HepG2 (cell line): ENCODE measurements around the gene SPOP. TPM values are rescaled to one million over a fixed set of nuclear protein-coding genes. Genes with fewer than 3 reads are reported as not detected.
A peak's percentile ranks its signal among the peaks of the same experiment; 100 is the strongest.

Experiments used
- ATAC-seq: fragments of 200-7000 bp; cut with Tn5 transposase; 3 replicates; pipeline ENCODE4 v1.9.1; 2020; ENCODE audit warnings: mild to moderate bottlenecking, moderate library complexity
- BruUV-seq: library from RNA; stranded (reverse); fragments of 400-500 nt; replicated peaks from 2 replicates; lab custom pipeline; 2021; lab: Mats Ljungman, UMichigan
- CTCF ChIA-PET: fragments of 300-600 bp; formaldehyde crosslinking; extraction: SDS; loops from one replicate; lab custom pipeline; 2021; ENCODE audit warnings: low total read pairs, inconsistent platforms, low intra/inter-chr PET ratio; lab: Yijun Ruan, JAX
- POLR2A ChIA-PET: fragments of 350-600 bp; sonication (Branson Sonifier 250); formaldehyde crosslinking; loops from one replicate; lab custom pipeline; 2020; ENCODE audit warnings: antibody characterized with exemption, inconsistent platforms; lab: Yijun Ruan, JAX
- DNase-seq: peaks from one replicate; pipeline ENCODE4 v3.0.0-alpha.2; 2015; ENCODE audit warnings: low spot score
- FAIRE-seq: peaks from 3 replicates; lab custom pipeline; 2011; peaks lifted over from hg19 to GRCh38; lab: Jason Lieb, UNC
- H2AFZ ChIP-seq: one replicate; pipeline ENCODE4 v1.6.1; 2011; ENCODE audit warnings: low read length, inconsistent platforms
- H3K27ac ChIP-seq: fragments of 300-600 bp; 3 replicates; pipeline ENCODE4 v1.8.0; 2011; ENCODE audit warnings: mixed run types, mild to moderate bottlenecking, mixed read lengths, low read length, inconsistent platforms; ENCODE audit not compliant: insufficient read depth; ENCODE audit errors: extremely low read length
- H3K27me3 ChIP-seq, 2 experiments: fragments of 200-600 bp in 1 of 2; 2 replicates in 1 of 2; 3 replicates in 1 of 2; pipeline versions ENCODE4 v1.6.0 to v1.8.0; 2011; ENCODE audit warnings: low read length in 2 of 2, mild to moderate bottlenecking in 2 of 2, moderate library complexity in 2 of 2, inconsistent platforms in 1 of 2; ENCODE audit not compliant: insufficient read depth in 2 of 2, control insufficient read depth in 1 of 2
- H3K36me3 ChIP-seq, 2 experiments: fragments of 200-600 bp in 1 of 2; replicated peaks in 1 of 2; 2 replicates in 1 of 2; 3 replicates in 1 of 2; pipeline versions ENCODE4 v1.5.1 to v1.8.0; 2011; ENCODE audit warnings: low read length in 2 of 2, inconsistent platforms in 1 of 2; ENCODE audit not compliant: insufficient read depth in 2 of 2, control insufficient read depth in 1 of 2
- H3K4me1 ChIP-seq: 2 replicates; pipeline ENCODE4 v1.5.1; 2012; ENCODE audit warnings: low read length, inconsistent platforms; ENCODE audit not compliant: insufficient read depth
- H3K4me2 ChIP-seq: 2 replicates; pipeline ENCODE4 v1.6.0; 2011; ENCODE audit warnings: low read depth, low read length, inconsistent platforms
- H3K4me3 ChIP-seq, 3 experiments: fragments of 200-600 bp in 1 of 3; sonication (generic), shearing (Covaris generic) in 1 of 3; replicated peaks in 1 of 3; 2 replicates each; pipeline ENCODE4 v1.5.1; 2011 to 2016; ENCODE audit warnings: low read length in 3 of 3, inconsistent platforms in 2 of 3, low read depth in 2 of 3, mild to moderate bottlenecking in 2 of 3, control low read depth in 1 of 3, mixed read lengths in 1 of 3; ENCODE audit not compliant: insufficient read depth in 1 of 3
- H3K79me2 ChIP-seq: one replicate; pipeline ENCODE4 v1.6.1; 2011; ENCODE audit warnings: low read length, inconsistent platforms; ENCODE audit not compliant: insufficient read depth
- H3K9ac ChIP-seq: 2 replicates; pipeline ENCODE4 v1.6.0; 2011; ENCODE audit warnings: mild to moderate bottlenecking, low read depth, low read length, inconsistent platforms; ENCODE audit not compliant: insufficient read depth
- H3K9me3 ChIP-seq: 2 replicates; pipeline ENCODE4 v1.5.1; 2012; ENCODE audit warnings: mild to moderate bottlenecking, low read length
- H4K20me1 ChIP-seq: 2 replicates; pipeline ENCODE4 v1.6.0; 2011; ENCODE audit warnings: inconsistent platforms, mild to moderate bottlenecking, low read length, moderate library complexity; ENCODE audit not compliant: insufficient read depth
- NR2F2 ChIP-seq: IDR thresholded peaks from 2 replicates; pipeline ENCODE4 v1.6.1; 2012; ENCODE audit warnings: low read depth, inconsistent platforms, borderline replicate concordance
- ZNF205 ChIP-seq: IDR thresholded peaks from 2 replicates; pipeline ENCODE4 v1.6.1; 2018; ENCODE audit warnings: missing biosample characterization, missing genetic modification reagents
- ZNF770 ChIP-seq: sonication (generic); formaldehyde crosslinking; IDR thresholded peaks from 2 replicates; pipeline ENCODE4 v1.5.0; 2020; ENCODE audit warnings: mild to moderate bottlenecking, missing genetic modification reagents
- WGBS: methylation state at CpG from one replicate; pipeline ENCODE4 v1.1.6; 2017; ENCODE audit warnings: low lambda C conversion rate; 5-methylcytosine and 5-hydroxymethylcytosine counted together
- in situ Hi-C: cut with HindIII; loops from 2 replicates; pipeline ENCODE4 v1.10.0; 2017; ENCODE audit warnings: low pct_unique_long_range_greater_than_20kb; ENCODE audit not compliant: extremely low pct_ligation_motif_present
- intact Hi-C: fragments of 100-400 bp; cut with micrococcal nuclease; formaldehyde crosslinking; loops from one replicate; pipeline ENCODE4 v1.10.0; 2022; ENCODE audit not compliant: unreplicated experiment
- polyA plus RNA-seq, 8 experiments: library from polyadenylated mRNA; depleted of rRNA in 3 of 8; stranded (reverse) in 7 of 8; unstranded in 1 of 8; fragments of >200 nt; fragmentation: Illumina TruSeq in 4 of 8; extraction: Trizol in 4 of 8; gene quantifications; 2 replicates each; pipeline versions ENCODE4 v1.2.1 to v1.2.3, GENCODE V29; 2011 to 2016; ENCODE audit warnings: low read depth in 4 of 8, missing spikeins in 1 of 8, mixed read lengths in 1 of 8; ENCODE audit not compliant: insufficient read depth in 1 of 8
- total RNA-seq, 5 experiments: library from RNA; depleted of rRNA; stranded (reverse); fragments of >200 nt; fragmentation: Illumina TruSeq; extraction: Trizol; gene quantifications; 2 replicates each; pipeline ENCODE4 v1.2.3, GENCODE V29; 2016; ENCODE audit warnings: low read depth in 1 of 5
- TF ChIP-seq, protein P1 (sequence below): sonication (generic); formaldehyde crosslinking; IDR thresholded peaks from 2 replicates; pipeline ENCODE4 v1.5.0; 2020; ENCODE audit warnings: mild to moderate bottlenecking, missing genetic modification reagents, moderate library complexity

The SPOP gene
- total and polyA plus RNA-seq, 2 of the 13 experiments (the other 11 are each of a cell fraction or from before 2014, with no cell fraction given) = 52.8 to 60.8 TPM

DNA sequence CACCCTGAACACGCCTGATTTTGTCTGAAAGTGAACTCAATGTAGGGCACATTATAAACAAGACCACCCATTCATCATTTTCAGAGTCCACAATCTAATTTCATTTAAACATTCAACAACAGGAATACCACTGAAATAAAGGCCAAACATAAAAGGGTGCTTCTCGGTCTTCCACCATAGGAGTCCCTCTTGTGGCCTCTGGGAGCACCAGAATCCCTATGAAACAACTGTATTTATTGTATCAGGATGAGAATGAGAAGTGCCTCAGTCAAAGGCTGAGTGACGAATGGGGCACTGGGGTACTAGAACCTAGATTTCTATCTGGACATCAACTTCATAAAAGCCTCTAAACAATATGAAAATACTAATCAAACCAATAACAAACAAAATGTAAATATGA, 61.8 kb downstream of the SPOP start:
- 96% methylated on average over 3 of the region's 3 CpGs for WGBS

More for the DNA sequence above, 61.8 kb downstream of the SPOP start:
- H3K36me3 ChIP-seq = peaks cover 28 to 58% of the 10 kb centered on the region in 2 experiments
- H4K20me1 ChIP-seq = no peaks in the 10 kb centered on the region
- ATAC-seq = peak; percentile 54; the same call in 2 of the 3 replicates
- no peak overlapping the region for H3K4me2 ChIP-seq
- no peak overlapping the region for H2AFZ ChIP-seq
- no peaks in the 10 kb centered on the region for H3K79me2 ChIP-seq
- TF ChIP-seq, protein P1, sequence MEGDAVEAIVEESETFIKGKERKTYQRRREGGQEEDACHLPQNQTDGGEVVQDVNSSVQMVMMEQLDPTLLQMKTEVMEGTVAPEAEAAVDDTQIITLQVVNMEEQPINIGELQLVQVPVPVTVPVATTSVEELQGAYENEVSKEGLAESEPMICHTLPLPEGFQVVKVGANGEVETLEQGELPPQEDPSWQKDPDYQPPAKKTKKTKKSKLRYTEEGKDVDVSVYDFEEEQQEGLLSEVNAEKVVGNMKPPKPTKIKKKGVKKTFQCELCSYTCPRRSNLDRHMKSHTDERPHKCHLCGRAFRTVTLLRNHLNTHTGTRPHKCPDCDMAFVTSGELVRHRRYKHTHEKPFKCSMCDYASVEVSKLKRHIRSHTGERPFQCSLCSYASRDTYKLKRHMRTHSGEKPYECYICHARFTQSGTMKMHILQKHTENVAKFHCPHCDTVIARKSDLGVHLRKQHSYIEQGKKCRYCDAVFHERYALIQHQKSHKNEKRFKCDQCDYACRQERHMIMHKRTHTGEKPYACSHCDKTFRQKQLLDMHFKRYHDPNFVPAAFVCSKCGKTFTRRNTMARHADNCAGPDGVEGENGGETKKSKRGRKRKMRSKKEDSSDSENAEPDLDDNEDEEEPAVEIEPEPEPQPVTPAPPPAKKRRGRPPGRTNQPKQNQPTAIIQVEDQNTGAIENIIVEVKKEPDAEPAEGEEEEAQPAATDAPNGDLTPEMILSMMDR (CRISPR knock-in tag) = 0 out of 2 replicates have a peak, but pooled peaks have one; percentile 11
- TF ChIP-seq NR2F2 (no peak), ZNF770 (no peak), ZNF205 (CRISPR knock-in tag) (no peak)
- ChIA-PET POLR2A (no interaction called here), CTCF (interaction anchor here (0.7 to 1.7 kb wide), 4 partner anchors 23 to 79 kb away, joined by 3 to 9 read pairs (median 4); no protein-coding TSS in a partner anchor)
- in situ Hi-C loops (no loop called here), intact Hi-C loops (loop anchor here (1.0 kb wide), 1 partner anchor 46 kb away; no protein-coding TSS in a partner anchor)
- BruUV-seq = no TSS peak
- no peak overlapping the region for H3K4me3 ChIP-seq
- no peaks in the 10 kb centered on the region for H3K27me3 ChIP-seq
- no peak for DNase-seq
- H3K27ac ChIP-seq = no peak overlapping the region
- H3K9me3 ChIP-seq = no peaks in the 10 kb centered on the region
- H3K4me1 ChIP-seq = peaks cover 21% of the 10 kb centered on the region
- no peak overlapping the region for H3K9ac ChIP-seq
- peak; percentile 64 for FAIRE-seq
